ENCODE measurements around the gene DIP2C.
A peak's percentile ranks its signal among the peaks of the same experiment; 100 is the strongest.
"Not testable (repeated sequence)": the region's sequence is repeated elsewhere in the genome, so short reads cannot be mapped to it uniquely, and the experiment has no call there.

The DIP2C gene

GRCh38 chr10:596131-596530, 93.3 kb downstream of the DIP2C start:
- not testable (repeated sequence) for DNase-seq (ENCODE audit: low spot score)

GRCh38 chr10:595473-595872, 94.0 kb downstream of the DIP2C start:
- DNase-seq (ENCODE audit: low spot score): no peak

- no peak for DNase-seq (ENCODE audit: low spot score)
These were observed 94.7 kb downstream of the DIP2C start for GRCh38 chr10:594584-595270.

DNA sequence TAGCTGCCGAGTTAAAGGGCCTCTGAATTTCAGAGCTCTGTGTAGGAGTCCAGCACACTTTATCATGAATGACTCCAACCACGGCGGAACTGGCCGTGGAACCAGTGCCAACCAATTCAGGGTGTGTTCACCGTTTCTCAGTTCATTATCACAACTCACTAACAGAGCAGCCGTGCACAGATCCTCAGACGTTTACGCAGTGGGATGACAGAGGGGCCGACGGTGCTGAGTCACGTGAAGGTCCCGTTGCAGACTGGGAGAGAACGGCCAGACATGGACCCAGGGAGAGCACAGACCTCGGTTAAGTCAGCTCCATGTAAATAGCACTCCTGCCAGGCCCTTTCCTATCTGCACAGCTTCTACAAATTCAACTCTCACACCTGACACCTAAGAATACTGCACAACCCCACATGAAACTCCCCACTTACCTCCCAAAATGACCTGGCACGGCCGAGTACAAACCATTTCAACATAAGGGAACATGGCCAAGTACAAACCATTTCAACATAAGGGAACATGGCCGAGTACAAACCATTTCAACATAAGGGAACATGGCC, 95.5 kb downstream of the DIP2C start:
- DNase-seq (ENCODE audit: low spot score): no peak

- DNase-seq (ENCODE audit: low spot score): no peak
These were observed 96.0 kb downstream of the DIP2C start for GRCh38 chr10:593421-593820.

DNA sequence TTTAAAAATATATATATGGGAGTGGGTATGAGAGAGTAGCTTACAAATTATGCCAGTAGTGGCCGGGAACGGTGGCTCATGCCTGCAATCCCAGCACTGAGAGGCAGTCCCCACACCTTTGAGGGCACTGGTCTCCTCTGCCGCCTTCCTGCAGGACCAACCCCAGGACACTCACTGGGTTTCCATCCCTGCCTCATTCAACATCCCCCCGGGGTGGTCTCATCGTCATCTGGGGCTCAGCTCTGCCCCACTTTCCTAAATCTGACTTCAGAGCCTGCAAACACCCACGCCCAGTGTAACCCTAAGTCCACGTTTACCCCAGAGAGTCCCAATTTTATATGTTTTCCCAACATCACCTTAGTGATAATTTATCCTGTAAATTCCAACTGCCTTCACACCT, 96.5 kb downstream of the DIP2C start:
- DNase-seq (ENCODE audit: low spot score): no peak

- DNase-seq (ENCODE audit: low spot score): no peak
These were observed 97.8 kb downstream of the DIP2C start for GRCh38 chr10:591646-592045.

DNA sequence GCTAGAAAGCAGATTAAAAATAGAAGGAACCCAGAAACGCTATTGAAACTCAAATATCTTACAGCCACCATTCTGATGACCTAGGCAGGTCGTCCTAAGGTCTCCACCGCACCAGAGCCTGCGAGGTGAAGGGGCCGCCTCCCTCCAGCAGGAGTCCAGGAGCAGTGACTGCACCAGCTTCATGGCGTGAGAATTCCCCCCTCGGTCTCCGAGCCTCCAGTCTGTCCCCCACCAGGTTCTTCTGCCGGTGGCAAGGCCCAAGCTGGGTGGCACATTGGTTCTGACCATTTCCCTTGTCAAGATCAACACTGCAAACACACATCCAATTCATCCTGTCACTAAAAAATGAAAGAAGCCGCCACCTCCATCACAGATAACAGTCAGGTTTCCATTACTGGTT, 98.7 kb downstream of the DIP2C start:
- no peak for DNase-seq (ENCODE audit: low spot score)

DNA sequence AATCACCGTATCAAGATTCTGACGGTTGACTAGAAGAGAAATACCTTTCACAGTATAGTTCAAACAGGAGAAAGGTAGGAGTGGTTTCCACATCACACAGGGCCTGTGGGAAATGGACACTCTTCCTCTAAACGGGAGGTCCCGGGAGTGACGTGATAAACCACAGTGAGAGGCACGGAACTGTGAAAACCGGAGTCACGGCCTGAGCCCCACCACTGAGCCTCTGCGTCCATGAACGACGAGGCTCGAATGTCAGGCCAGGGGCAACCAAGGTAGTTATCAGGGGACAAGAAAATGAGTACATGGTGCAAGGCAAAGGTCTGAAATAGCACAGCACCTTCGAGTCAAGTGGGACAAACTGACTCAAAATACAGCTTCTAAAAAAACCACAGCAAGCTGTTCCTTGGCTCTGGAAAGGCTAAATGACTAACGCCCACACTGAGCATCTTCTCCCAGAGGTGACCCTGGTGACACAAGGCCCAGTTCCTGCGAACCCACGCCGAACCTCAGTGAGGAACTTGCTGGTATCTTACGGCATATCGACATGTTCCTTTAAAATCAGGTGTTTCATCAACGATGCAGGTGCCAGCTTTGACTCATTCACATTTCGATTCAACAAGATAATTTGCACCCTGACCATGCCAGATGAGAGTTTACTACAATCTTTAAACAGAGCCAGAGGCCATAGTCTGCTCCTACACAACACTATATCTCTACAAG, 99.3 kb downstream of the DIP2C start:
- DNase-seq (ENCODE audit: low spot score): no peak

DNA sequence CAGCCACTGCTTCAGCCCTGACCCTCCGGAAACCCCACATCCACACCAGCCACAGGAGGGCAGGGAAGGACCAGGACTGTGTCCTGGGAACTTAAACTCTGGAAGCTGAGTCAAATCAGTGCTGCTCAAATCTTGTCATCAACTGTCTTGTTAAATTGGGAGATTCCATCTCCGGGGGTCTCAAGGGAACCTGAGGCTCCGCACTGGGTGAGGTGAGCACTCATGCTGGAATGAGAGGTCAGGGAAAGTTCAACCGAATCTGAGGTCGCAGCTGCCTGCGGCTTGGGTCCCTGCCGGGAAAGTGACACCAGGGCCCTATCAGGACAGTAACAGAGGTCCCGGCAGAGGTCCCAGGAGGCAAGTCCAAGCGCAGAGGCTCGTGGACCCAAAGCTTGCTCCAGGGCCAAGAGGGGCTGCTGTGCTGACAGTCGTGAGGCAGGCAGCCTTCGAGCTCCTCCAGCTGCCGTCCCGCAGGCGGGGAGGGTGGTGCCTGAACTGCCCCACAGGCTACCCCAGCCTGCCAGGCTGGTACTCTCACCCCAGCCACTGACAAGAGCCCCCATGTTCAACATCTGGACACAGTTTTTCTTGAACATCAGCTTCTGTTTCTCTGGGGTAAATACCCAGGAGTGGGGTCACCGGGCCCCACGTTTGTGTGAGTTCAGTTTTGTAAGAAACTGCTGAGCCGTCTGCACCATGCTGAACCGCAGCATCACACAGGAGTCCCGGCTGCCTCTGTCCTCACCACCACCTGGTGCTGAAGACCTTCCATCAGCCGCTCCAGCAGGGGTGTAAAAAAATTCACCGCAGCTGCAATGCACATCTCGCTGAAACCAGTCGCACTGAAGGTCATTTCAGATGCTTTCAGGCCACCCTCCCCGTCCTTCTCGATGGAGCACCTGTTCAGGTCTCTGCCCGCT, 101.0 kb downstream of the DIP2C start:
- no peak for DNase-seq (ENCODE audit: low spot score)

- DNase-seq (ENCODE audit: low spot score): no peak
These were observed 102.8 kb downstream of the DIP2C start for GRCh38 chr10:586716-587115.

GRCh38 chr10:586151-586550, 103.3 kb downstream of the DIP2C start:
- DNase-seq (ENCODE audit: low spot score): no peak

GRCh38 chr10:585502-585901, 104.0 kb downstream of the DIP2C start:
- DNase-seq (ENCODE audit: low spot score): no peak

DNA sequence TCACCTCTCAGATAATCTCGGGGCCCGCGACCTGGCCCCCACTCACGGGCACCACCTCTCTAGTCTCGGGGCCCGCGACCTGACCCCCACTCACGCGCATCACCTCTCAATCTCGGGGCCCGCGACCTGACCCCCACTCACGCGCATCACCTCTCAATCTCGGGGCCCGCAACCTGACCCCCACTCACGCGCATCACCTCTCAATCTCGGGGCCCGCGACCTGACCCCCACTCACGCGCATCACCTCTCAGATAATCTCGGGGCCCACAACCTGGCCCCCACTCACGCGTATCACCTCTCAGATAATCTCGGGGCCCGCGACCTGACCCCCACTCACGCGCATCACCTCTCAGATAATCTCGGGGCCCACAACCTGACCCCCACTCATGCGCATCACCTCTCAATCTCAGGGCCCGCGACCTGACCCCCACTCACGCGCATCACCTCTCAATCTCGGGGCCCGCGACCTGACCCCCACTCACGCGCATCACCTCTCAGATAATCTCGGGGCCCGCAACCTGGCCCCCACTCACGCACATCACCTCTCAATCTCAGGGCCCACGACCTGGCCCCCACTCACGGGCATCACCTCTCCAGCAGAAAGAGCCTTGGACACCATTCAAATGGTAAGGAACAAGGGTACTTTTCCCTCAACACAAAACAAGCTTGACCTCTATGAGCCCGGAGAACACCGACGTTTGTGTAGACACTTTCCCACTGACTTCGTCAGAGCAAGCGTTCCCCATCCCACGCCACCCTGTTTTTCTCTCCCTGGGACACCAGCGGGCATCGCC, 104.8 kb downstream of the DIP2C start:
- not testable (repeated sequence) for DNase-seq (ENCODE audit: low spot score)

GRCh38 chr10:583433-583832, 106.0 kb downstream of the DIP2C start:
- DNase-seq (ENCODE audit: low spot score): no peak

- DNase-seq (ENCODE audit: low spot score): no peak
These were observed 107.6 kb downstream of the DIP2C start for GRCh38 chr10:581776-582330.

- peak; percentile 89 for DNase-seq (ENCODE audit: low spot score)
These were observed 108.7 kb downstream of the DIP2C start for GRCh38 chr10:580778-581177.

GRCh38 chr10:576130-576465, 113.4 kb downstream of the DIP2C start:
- peak; percentile 72 for DNase-seq (ENCODE audit: low spot score)

DNA sequence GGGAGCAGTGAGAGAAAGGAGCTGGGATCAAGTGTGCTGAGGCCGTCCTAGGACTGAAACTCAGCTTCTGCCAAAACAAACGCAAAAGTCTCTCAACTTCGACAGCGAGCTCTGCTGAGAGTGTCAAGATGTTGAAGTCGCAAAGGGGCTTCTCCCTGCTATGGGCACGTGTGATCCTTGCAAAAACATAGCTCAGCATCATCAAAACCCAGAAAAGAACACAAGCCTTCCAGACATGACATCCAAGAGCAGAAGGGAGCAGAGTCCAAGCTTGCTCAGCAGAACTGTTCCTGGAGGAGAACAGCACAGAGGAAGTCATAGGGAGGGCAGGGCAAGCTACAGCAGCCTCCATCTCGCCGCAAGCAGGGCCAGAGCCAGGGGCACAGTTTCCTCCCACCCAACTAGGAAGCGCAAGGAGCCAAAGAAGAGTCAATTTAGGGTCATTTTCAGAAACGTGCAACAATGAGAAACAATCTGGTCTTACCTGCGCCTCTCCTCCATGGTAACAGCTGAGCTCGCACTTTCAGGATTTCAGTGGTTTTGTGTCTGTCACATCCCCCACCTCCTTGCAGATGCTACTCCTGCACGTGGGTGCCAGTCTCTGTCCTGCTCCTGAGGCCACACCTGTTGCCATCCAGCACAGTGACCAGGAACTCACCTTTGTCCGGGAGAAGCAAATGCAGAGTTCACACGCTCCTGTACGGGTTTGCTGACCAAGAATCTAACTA, 113.9 kb downstream of the DIP2C start:
- DNase-seq (ENCODE audit: low spot score): no peak

DNA sequence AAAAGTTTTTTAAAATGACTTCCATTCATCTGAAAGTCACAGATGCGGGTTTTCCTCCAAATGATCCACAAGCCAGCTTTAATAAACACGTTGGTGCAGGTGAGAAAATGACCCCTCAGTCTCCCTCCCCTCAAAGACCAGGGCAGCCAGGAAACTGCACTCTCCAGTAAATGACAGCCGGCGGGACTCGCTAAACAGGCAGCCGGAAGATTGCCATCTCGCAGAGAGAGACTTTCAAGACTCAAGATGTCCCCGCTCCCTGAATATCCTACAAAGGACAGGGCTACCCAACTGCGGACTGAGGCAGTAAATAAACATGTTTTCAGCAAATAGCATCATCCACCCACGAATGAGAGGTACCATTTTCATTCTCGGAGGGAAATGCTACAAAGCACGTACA, 116.8 kb downstream of the DIP2C start:
- DNase-seq (ENCODE audit: low spot score): no peak

Data from AG20443 (cell line).